ENCODE measurements around the gene SYCE3. TPM values are rescaled to one million over a fixed set of nuclear protein-coding genes. Genes with fewer than 3 reads are reported as not detected.

Gene SYCE3
- total and polyA plus RNA-seq, 9 of the 15 experiments (the other 6 are each of a cell fraction or from before 2014, with no cell fraction given) = 0.56 TPM; not detected in 8

DNA sequence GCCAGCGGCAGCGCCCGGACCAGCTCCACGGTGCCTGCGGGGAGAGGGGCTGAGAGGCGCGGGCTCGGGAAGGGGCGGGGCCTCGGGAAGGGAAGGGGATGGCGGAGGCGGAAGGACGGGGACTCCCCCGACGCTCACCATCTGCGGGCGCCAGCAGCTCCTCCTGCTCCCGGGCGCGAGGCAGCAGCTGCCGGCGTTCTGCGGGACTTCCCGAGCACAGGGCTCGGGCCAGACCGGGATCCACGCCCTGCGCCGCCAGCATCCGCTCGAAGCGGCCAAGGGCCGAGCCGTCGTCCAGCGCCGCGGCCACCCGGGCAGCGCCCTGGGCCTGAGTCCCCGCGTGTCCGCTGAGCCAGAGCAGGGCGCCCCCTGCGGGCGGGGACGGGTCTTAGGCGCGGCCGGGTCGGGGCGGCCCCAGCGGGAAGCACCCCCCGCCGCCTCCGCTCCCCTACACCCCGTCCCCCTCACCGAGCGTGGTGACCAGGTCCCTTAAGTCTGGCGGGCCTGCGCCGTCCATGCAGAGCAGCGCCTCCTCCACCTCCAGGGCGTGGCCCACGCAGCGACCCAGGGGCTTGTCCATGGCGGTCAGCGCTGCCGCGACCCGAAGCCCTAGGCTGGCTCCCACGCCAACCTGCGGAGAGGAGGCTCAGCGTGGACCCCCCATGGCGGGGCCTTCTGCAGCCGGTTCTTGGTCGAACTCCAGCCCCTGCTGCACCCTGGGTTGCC is 36.4 kb downstream of the SYCE3 start (continued):
- TF ChIP-seq, protein P1, sequence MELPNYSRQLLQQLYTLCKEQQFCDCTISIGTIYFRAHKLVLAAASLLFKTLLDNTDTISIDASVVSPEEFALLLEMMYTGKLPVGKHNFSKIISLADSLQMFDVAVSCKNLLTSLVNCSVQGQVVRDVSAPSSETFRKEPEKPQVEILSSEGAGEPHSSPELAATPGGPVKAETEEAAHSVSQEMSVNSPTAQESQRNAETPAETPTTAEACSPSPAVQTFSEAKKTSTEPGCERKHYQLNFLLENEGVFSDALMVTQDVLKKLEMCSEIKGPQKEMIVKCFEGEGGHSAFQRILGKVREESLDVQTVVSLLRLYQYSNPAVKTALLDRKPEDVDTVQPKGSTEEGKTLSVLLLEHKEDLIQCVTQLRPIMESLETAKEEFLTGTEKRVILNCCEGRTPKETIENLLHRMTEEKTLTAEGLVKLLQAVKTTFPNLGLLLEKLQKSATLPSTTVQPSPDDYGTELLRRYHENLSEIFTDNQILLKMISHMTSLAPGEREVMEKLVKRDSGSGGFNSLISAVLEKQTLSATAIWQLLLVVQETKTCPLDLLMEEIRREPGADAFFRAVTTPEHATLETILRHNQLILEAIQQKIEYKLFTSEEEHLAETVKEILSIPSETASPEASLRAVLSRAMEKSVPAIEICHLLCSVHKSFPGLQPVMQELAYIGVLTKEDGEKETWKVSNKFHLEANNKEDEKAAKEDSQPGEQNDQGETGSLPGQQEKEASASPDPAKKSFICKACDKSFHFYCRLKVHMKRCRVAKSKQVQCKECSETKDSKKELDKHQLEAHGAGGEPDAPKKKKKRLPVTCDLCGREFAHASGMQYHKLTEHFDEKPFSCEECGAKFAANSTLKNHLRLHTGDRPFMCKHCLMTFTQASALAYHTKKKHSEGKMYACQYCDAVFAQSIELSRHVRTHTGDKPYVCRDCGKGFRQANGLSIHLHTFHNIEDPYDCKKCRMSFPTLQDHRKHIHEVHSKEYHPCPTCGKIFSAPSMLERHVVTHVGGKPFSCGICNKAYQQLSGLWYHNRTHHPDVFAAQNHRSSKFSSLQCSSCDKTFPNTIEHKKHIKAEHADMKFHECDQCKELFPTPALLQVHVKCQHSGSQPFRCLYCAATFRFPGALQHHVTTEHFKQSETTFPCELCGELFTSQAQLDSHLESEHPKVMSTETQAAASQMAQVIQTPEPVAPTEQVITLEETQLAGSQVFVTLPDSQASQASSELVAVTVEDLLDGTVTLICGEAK (IDR thresholded peaks at IDR 0.05) = no peak
- TF ChIP-seq, protein P1 (CRISPR knock-in tag; IDR thresholded peaks at IDR 0.05) = no peak
- TF ChIP-seq HOXB6 (CRISPR knock-in tag; IDR thresholded peaks at IDR 0.05; ENCODE audit: borderline replicate concordance) (no peak), CBX2 (IDR thresholded peaks at IDR 0.05; ENCODE audit: insufficient read depth, low read length, poor library complexity, severe bottlenecking) (no peak), HSF4 (CRISPR knock-in tag; IDR thresholded peaks at IDR 0.05; ENCODE audit: borderline replicate concordance) (no peak), ZC3H11A (IDR thresholded peaks at IDR 0.05; ENCODE audit: low read depth, low read length) (no peak), SUPT5H (IDR thresholded peaks at IDR 0.05) (no peak), ZFX (CRISPR knock-in tag; IDR thresholded peaks at IDR 0.05) (peak; percentile 77)
- TF ChIP-seq, protein P2, sequence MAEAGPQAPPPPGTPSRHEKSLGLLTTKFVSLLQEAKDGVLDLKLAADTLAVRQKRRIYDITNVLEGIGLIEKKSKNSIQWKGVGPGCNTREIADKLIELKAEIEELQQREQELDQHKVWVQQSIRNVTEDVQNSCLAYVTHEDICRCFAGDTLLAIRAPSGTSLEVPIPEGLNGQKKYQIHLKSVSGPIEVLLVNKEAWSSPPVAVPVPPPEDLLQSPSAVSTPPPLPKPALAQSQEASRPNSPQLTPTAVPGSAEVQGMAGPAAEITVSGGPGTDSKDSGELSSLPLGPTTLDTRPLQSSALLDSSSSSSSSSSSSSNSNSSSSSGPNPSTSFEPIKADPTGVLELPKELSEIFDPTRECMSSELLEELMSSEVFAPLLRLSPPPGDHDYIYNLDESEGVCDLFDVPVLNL (CRISPR knock-in tag; IDR thresholded peaks at IDR 0.05; ENCODE audit: low read depth) = no peak
- TF ChIP-seq, protein P3, sequence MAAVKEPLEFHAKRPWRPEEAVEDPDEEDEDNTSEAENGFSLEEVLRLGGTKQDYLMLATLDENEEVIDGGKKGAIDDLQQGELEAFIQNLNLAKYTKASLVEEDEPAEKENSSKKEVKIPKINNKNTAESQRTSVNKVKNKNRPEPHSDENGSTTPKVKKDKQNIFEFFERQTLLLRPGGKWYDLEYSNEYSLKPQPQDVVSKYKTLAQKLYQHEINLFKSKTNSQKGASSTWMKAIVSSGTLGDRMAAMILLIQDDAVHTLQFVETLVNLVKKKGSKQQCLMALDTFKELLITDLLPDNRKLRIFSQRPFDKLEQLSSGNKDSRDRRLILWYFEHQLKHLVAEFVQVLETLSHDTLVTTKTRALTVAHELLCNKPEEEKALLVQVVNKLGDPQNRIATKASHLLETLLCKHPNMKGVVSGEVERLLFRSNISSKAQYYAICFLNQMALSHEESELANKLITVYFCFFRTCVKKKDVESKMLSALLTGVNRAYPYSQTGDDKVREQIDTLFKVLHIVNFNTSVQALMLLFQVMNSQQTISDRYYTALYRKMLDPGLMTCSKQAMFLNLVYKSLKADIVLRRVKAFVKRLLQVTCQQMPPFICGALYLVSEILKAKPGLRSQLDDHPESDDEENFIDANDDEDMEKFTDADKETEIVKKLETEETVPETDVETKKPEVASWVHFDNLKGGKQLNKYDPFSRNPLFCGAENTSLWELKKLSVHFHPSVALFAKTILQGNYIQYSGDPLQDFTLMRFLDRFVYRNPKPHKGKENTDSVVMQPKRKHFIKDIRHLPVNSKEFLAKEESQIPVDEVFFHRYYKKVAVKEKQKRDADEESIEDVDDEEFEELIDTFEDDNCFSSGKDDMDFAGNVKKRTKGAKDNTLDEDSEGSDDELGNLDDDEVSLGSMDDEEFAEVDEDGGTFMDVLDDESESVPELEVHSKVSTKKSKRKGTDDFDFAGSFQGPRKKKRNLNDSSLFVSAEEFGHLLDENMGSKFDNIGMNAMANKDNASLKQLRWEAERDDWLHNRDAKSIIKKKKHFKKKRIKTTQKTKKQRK (IDR thresholded peaks at IDR 0.05; ENCODE audit: borderline replicate concordance, low read depth, low read length) = no peak
- TF ChIP-seq, protein P4, sequence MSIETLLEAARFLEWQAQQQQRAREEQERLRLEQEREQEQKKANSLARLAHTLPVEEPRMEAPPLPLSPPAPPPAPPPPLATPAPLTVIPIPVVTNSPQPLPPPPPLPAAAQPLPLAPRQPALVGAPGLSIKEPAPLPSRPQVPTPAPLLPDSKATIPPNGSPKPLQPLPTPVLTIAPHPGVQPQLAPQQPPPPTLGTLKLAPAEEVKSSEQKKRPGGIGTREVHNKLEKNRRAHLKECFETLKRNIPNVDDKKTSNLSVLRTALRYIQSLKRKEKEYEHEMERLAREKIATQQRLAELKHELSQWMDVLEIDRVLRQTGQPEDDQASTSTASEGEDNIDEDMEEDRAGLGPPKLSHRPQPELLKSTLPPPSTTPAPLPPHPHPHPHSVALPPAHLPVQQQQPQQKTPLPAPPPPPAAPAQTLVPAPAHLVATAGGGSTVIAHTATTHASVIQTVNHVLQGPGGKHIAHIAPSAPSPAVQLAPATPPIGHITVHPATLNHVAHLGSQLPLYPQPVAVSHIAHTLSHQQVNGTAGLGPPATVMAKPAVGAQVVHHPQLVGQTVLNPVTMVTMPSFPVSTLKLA (conservative IDR thresholded peaks at IDR 0.05) = peak in 1 of 2 experiments; percentile 4; a peak in 1 of 4 replicates

Data from K562 (cell line).